Measurements from ENCODE around the gene ABHD16B.

GRCh38 chr20:63890201-63890576 is 28.9 kb downstream of the ABHD16B start:
- TF ChIP-seq CTCF (IDR thresholded peaks at IDR 0.05) (no peak), POLR2A (IDR thresholded peaks at IDR 0.05) (no peak)
